HG03159 (cell line): Measurements from ENCODE around the gene AP2A1.

ENCODE experiments used
- ATAC-seq: cut with Tn5 transposase; IDR thresholded peaks from one replicate; pipeline ENCODE4 v1.9.1; 2021; ENCODE audit warnings: mild to moderate bottlenecking, moderate library complexity; ENCODE audit not compliant: unreplicated experiment

The AP2A1 gene

GRCh38 chr19:49854378-49855263 is 87.8 kb downstream of the AP2A1 start:
- no peak for ATAC-seq

GRCh38 chr19:49855277-49855675 is 88.5 kb downstream of the AP2A1 start:
- no peak for ATAC-seq

DNA sequence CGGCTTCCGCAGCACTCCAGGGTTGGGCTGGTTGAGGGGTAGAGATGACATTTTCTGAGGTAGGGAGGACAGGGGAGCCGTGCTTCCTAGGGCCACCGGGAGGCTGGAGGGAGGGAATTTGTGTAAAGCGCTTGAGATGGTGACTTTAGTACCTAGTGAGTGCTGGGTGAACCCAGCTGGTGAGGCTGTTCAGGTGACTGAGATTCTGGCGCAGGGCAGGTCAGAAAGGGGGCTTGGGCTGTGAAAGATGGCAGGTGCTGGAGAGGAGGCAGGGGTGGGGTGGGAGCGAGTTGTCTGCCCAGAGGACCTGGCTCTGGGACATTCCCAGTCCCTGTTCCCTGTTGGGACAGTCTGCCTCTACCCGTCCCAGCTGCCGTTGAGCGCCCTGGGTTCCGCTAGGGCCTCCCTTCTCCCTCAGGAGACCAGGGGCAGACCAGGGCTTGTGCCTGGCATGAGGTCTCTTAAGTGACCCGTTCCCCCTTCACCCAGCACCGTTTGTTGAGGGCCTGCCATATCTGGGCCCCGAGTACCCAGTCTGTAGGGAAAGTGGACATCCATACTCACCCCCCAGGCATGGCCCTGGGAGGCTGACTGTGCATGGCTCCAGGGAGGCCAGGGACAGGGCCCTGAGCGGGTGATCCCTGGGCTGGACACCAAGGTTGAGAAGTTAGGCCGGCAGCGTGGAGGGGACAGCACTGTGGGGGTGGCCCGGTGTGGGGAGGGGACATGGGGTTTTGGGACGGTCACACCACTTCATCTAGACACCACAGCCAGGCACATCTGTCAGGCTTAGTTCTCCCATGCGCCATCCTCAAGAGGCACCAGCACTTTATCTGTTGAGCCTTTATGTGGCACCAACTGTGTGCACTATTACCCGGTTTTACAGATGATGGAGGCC is 89.1 kb downstream of the AP2A1 start:
- ATAC-seq = no peak

DNA sequence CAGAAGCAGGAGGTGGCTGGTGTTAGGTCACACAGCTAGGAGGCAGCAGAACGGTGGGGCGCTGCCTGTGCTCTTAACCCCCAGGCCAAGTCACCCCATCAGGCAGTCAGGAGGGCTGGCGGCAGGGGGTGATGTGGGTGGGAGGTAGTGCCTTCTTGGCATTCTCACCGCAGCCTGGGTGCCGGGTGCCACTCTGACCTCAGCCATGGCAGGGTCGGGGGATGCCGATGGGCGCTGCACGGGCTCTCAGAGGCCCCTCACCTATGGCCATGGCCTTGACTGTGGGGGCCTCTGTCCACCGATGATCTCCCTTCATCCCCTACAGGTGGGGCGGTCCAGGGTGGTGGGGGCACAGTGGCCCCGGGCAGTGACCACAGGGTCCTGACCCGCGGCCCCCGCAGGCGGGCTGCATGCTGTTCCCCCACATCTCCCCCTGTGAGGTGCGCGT is 89.8 kb downstream of the AP2A1 start:
- ATAC-seq = no peak
